Endothelial cell of umbilical vein (primary cell): ENCODE results near the gene SPG7. TPM values are rescaled to one million over a fixed set of nuclear protein-coding genes. Genes with fewer than 3 reads are reported as not detected.

ENCODE experiments used
- BruUV-seq: library from RNA; stranded (reverse); fragments of 400-500 nt; replicated peaks from 2 replicates; lab custom pipeline; 2021; lab: Mats Ljungman, UMichigan
- CTCF ChIA-PET: fragments of 300-600, 350-600 bp; sonication (Branson Sonifier 250); formaldehyde crosslinking; loops from one replicate; lab custom pipeline; 2021; ENCODE audit warnings: antibody characterized with exemption, inconsistent platforms; lab: Charles Lee
- POLR2A ChIA-PET: fragments of 300-600, 350-600 bp; sonication (Branson Sonifier 250); formaldehyde crosslinking; loops from one replicate; lab custom pipeline; 2021; ENCODE audit warnings: antibody characterized with exemption, inconsistent platforms; lab: Charles Lee
- DNase-seq: peaks from one replicate; pipeline ENCODE4 v3.0.0-alpha.2; 2011; ENCODE audit warnings: low read depth, low spot score
- FAIRE-seq: peaks from 2 replicates; lab custom pipeline; 2011; peaks lifted over from hg19 to GRCh38; lab: Jason Lieb, UNC
- H2AFZ ChIP-seq: 2 replicates; pipeline ENCODE4 v1.6.0; 2012; ENCODE audit warnings: low read depth, low read length, control low read depth, inconsistent platforms
- H3K27ac ChIP-seq: 2 replicates; pipeline ENCODE4 v1.5.1; 2011; ENCODE audit warnings: low read depth, mild to moderate bottlenecking, control low read depth, low read length, moderate library complexity; ENCODE audit not compliant: insufficient read depth
- H3K27me3 ChIP-seq, 2 experiments: 2 replicates each; pipeline versions ENCODE4 v1.6.0 to v1.6.1; 2011; ENCODE audit warnings: low read length in 2 of 2, mixed read lengths in 1 of 2; ENCODE audit not compliant: control insufficient read depth in 2 of 2, insufficient read depth in 2 of 2
- H3K36me3 ChIP-seq, 2 experiments: 2 replicates in 1 of 2; 3 replicates in 1 of 2; pipeline ENCODE4 v1.5.1; 2011; ENCODE audit warnings: low read length in 2 of 2, mild to moderate bottlenecking in 1 of 2, moderate library complexity in 1 of 2; ENCODE audit not compliant: control insufficient read depth in 2 of 2, insufficient read depth in 2 of 2; ENCODE audit errors: extremely low read depth in 1 of 2
- H3K4me1 ChIP-seq: 3 replicates; pipeline ENCODE4 v1.5.1; 2011; ENCODE audit warnings: mild to moderate bottlenecking, low read length; ENCODE audit not compliant: control insufficient read depth, insufficient read depth; ENCODE audit errors: extremely low read depth
- H3K4me2 ChIP-seq: 2 replicates; pipeline ENCODE4 v1.6.1; 2011; ENCODE audit warnings: low read length, control low read depth, mixed read lengths; ENCODE audit not compliant: insufficient read depth
- H3K4me3 ChIP-seq, 3 experiments: fragments of 200-600 bp in 1 of 3; sonication (generic), shearing (Covaris generic) in 1 of 3; replicated peaks in 1 of 3; 2 replicates each; pipeline ENCODE4 v1.5.1; 2011 to 2016; ENCODE audit warnings: control low read depth in 3 of 3, low read length in 3 of 3, mild to moderate bottlenecking in 2 of 3, inconsistent platforms in 1 of 3, low read depth in 1 of 3, moderate library complexity in 1 of 3; ENCODE audit not compliant: insufficient read depth in 1 of 3
- H3K79me2 ChIP-seq: 2 replicates; pipeline ENCODE4 v1.6.0; 2012; ENCODE audit warnings: low read length, inconsistent platforms; ENCODE audit not compliant: control insufficient read depth, insufficient read depth
- H3K9ac ChIP-seq: replicated peaks from 2 replicates; pipeline ENCODE3; 2011; ENCODE audit warnings: low read length, control low read depth; ENCODE audit not compliant: insufficient read depth; ENCODE audit errors: extremely low read depth
- H3K9me1 ChIP-seq: replicated peaks from 3 replicates; pipeline ENCODE4 v1.6.0; 2011; ENCODE audit warnings: mild to moderate bottlenecking, low read length; ENCODE audit not compliant: control insufficient read depth, insufficient read depth; ENCODE audit errors: extremely low read depth
- H3K9me3 ChIP-seq: replicated peaks from 2 replicates; pipeline ENCODE4 v1.5.1; 2012; ENCODE audit warnings: low read length, inconsistent platforms; ENCODE audit not compliant: control insufficient read depth, insufficient read depth
- H4K20me1 ChIP-seq: replicated peaks from 2 replicates; pipeline ENCODE3; 2011; ENCODE audit warnings: mild to moderate bottlenecking, low read length; ENCODE audit not compliant: control insufficient read depth, insufficient read depth; ENCODE audit errors: extremely low read depth
- CTCF ChIP-seq, 2 donors: IDR thresholded peaks; 1 replicate in 1 of 2; 2 replicates in 1 of 2; pipeline ENCODE4 v1.5.1; 2011; ENCODE audit warnings: low read length in 2 of 2, mild to moderate bottlenecking in 2 of 2, moderate library complexity in 2 of 2, control low read depth in 1 of 2, inconsistent platforms in 1 of 2, low read depth in 1 of 2; ENCODE audit not compliant: insufficient read depth in 1 of 2; ENCODE audit errors: extremely low read depth in 1 of 2
- EZH2 ChIP-seq: IDR thresholded peaks from 2 replicates; pipeline ENCODE4 v1.6.1; 2012; ENCODE audit warnings: borderline replicate concordance, low read depth, mild to moderate bottlenecking, moderate library complexity, low read length, inconsistent platforms; ENCODE audit not compliant: severe bottlenecking
- GATA2 ChIP-seq: IDR thresholded peaks from 2 replicates; pipeline ENCODE4 v1.7.0; 2011; ENCODE audit warnings: low read depth, mild to moderate bottlenecking, moderate library complexity, mixed read lengths, low read length; ENCODE audit not compliant: insufficient read length, insufficient read depth
- MYC ChIP-seq: IDR thresholded peaks from one replicate; pipeline ENCODE4 v1.6.1; 2011; ENCODE audit warnings: mild to moderate bottlenecking, low read depth, low read length
- dilution Hi-C: fragments of 300-500 bp; cut with MboI; formaldehyde crosslinking; loops from one replicate; pipeline ENCODE4 v1.15.0; 2019; ENCODE audit warnings: low sequenced_read_pairs; ENCODE audit not compliant: extremely low pct_ligation_motif_present
- intact Hi-C: fragments of 100-400 bp; cut with micrococcal nuclease; formaldehyde crosslinking; loops from one replicate; pipeline ENCODE4 v1.10.0; 2022
- polyA plus RNA-seq, 4 experiments: library from polyadenylated mRNA; depleted of rRNA in 3 of 4; stranded (reverse) in 3 of 4; unstranded in 1 of 4; fragments of >200 nt; gene quantifications; 2 replicates each; pipeline versions ENCODE4 v1.2.1 to v1.2.3, GENCODE V29; 2011 to 2012; ENCODE audit warnings: missing spikeins in 1 of 4
- total RNA-seq: library from RNA; stranded (reverse); gene quantifications from 2 replicates; pipeline ENCODE4 v1.2.3, GENCODE V29; 2021

Gene SPG7
- total and polyA plus RNA-seq, 2 donors (not counting 3 experiments of a cell fraction or from before 2014, with no cell fraction given), result 90.2 to 146 TPM

GRCh38 chr16:89491974-89492687, 16.1 kb upstream of the SPG7 start:
- Histone ChIP-seq H3K4me2 (peak overlapping the region; percentile 96), H3K4me3 (peak overlapping the region in 1 of 3 experiments; percentile 76), H4K20me1 (peaks cover under 1% of the 10 kb centered on the region), H3K9ac (no peak overlapping the region), H3K79me2 (peaks cover 39% of the 10 kb centered on the region), H3K9me1 (no peaks in the 10 kb centered on the region), H3K27ac (no peak overlapping the region), H3K4me1 (peaks cover 23% of the 10 kb centered on the region), H3K27me3 (no peaks in the 10 kb centered on the region), H3K36me3 (peaks cover 0 to 2% of the 10 kb centered on the region in 2 experiments), H2AFZ (no peak overlapping the region), H3K9me3 (no peaks in the 10 kb centered on the region)
- dilution Hi-C loops, result no loop called here
- DNase-seq (no peak), FAIRE-seq (no peak)
- intact Hi-C loops, result loop anchor here (2.0 kb wide), 2 partner anchors 81 to 161 kb away; no protein-coding TSS in a partner anchor
- POLR2A ChIA-PET, result interaction anchor here (0.6 kb wide), 1 partner anchor 9 kb away, joined by 6 read pairs; no protein-coding TSS in a partner anchor
- CTCF ChIA-PET, result no interaction called here
- no peak for TF ChIP-seq GATA2
- no peak for TF ChIP-seq CTCF (IDR thresholded peaks at IDR 0.05; ENCODE audit: extremely low read depth in 1 of 2, insufficient read depth in 1 of 2, low read depth in 1 of 2, low read length in 2 of 2)
- no peak for TF ChIP-seq MYC
- no peak for TF ChIP-seq EZH2
- no TSS peak for BruUV-seq
